A549 (cell line): Measurements from ENCODE around the gene RAPGEF2. TPM values are rescaled to one million over a fixed set of nuclear protein-coding genes. Genes with fewer than 3 reads are reported as not detected.

Source experiments
- ATAC-seq, 2 experiments: fragments of 200-7000 bp in 1 of 2; fragments of >200 bp in 1 of 2; cut with Nextera tagmentation in 1 of 2; cut with Tn5 transposase in 1 of 2; 3 replicates each; pipeline versions ENCODE4 v1.8.0 to v1.9.1; 2018 to 2020; ENCODE audit warnings: mild to moderate bottlenecking in 1 of 2, moderate library complexity in 1 of 2
- CTCF ChIA-PET: fragments of 300-600 bp; sonication (Branson Sonifier 250); formaldehyde crosslinking; extraction: SDS; loops from one replicate; lab custom pipeline; 2021; ENCODE audit warnings: antibody characterized with exemption, inconsistent platforms; lab: Yijun Ruan, JAX
- POLR2A ChIA-PET: fragments of 350-600 bp; formaldehyde crosslinking; extraction: SDS; loops from one replicate; lab custom pipeline; 2021; ENCODE audit warnings: antibody characterized with exemption, inconsistent platforms; lab: Yijun Ruan, JAX
- DNase-seq, 2 experiments: peaks; one replicate each; pipeline versions ENCODE4 v3.0.0 to v3.0.0-alpha.2; 2011 to 2016; ENCODE audit warnings: low read depth in 1 of 2, low spot score in 1 of 2
- FAIRE-seq: peaks from 2 replicates; lab custom pipeline; 2011; peaks lifted over from hg19 to GRCh38; lab: Jason Lieb, UNC
- H3K27ac ChIP-seq, 2 experiments: fragments of >200 bp; sonication (Bioruptor Twin); formaldehyde crosslinking; 3 replicates each; pipeline ENCODE4 v1.5.1; 2016 to 2017
- H3K4me1 ChIP-seq: fragments of >200 bp; sonication (Bioruptor Twin); formaldehyde crosslinking; 3 replicates; pipeline ENCODE4 v1.6.1; 2016
- H3K4me2 ChIP-seq: fragments of >200 bp; sonication (Bioruptor Twin); formaldehyde crosslinking; 3 replicates; pipeline ENCODE4 v1.6.1; 2016
- H3K4me3 ChIP-seq: fragments of >200 bp; sonication (Bioruptor Twin); formaldehyde crosslinking; 3 replicates; pipeline ENCODE4 v1.5.1; 2016
- H3K9me3 ChIP-seq: fragments of >200 bp; sonication (Bioruptor Twin); formaldehyde crosslinking; 3 replicates; pipeline ENCODE4 v1.6.1; 2016
- ATOH8 ChIP-seq: fragments of 250-450 bp; sonication (Bioruptor Pico); IDR thresholded peaks from 2 replicates; pipeline ENCODE4 v1.5.0; 2020; ENCODE audit warnings: low read depth, mild to moderate bottlenecking, moderate library complexity
- BCL3 ChIP-seq: fragments of >200 bp; sonication (Bioruptor Twin); formaldehyde crosslinking; IDR thresholded peaks from 3 replicates; pipeline ENCODE4 v1.6.1; 2016
- E2F6 ChIP-seq: IDR thresholded peaks from 2 replicates; pipeline ENCODE4 v1.6.1; 2012; ENCODE audit warnings: low read depth, borderline replicate concordance
- HOXB13 ChIP-seq: fragments of 250-450 bp; sonication (Bioruptor Pico); IDR thresholded peaks from 2 replicates; pipeline ENCODE4 v1.5.0; 2020; ENCODE audit warnings: low read depth, mild to moderate bottlenecking, moderate library complexity
- HOXB5 ChIP-seq: fragments of 250-450 bp; sonication (Bioruptor Pico); IDR thresholded peaks from 2 replicates; pipeline ENCODE4 v1.5.0; 2020; ENCODE audit warnings: mild to moderate bottlenecking, moderate library complexity
- JUN ChIP-seq, 2 experiments: fragments of >200 bp; sonication (Bioruptor Twin); formaldehyde crosslinking; IDR thresholded peaks; 2 replicates in 1 of 2; 3 replicates in 1 of 2; pipeline ENCODE4 v1.6.1; 2016 to 2017
- MAFK ChIP-seq: fragments of 450-650 bp; IDR thresholded peaks from 2 replicates; pipeline ENCODE4 v1.6.1; 2014; ENCODE audit not compliant: partially characterized antibody
- MAX ChIP-seq: IDR thresholded peaks from 2 replicates; pipeline ENCODE4 v1.6.1; 2012
- NPAS2 ChIP-seq: fragments of 250-450 bp; sonication (Bioruptor Pico); IDR thresholded peaks from 2 replicates; pipeline ENCODE4 v1.8.0; 2022; ENCODE audit warnings: mild to moderate bottlenecking, moderate library complexity, borderline replicate concordance
- NR3C1 ChIP-seq: fragments of >200 bp; sonication (Bioruptor Twin); formaldehyde crosslinking; IDR thresholded peaks from 3 replicates; pipeline ENCODE4 v1.6.1; 2017
- PHF8 ChIP-seq: fragments of 200-600 bp; sonication (generic); IDR thresholded peaks from 2 replicates; pipeline ENCODE4 v1.6.1; 2016; ENCODE audit warnings: low read depth, mild to moderate bottlenecking, antibody characterized with exemption, moderate library complexity, borderline replicate concordance
- POLR2AphosphoS2 ChIP-seq: conservative IDR thresholded peaks from 2 replicates; pipeline ENCODE4 v1.6.1; 2012; ENCODE audit warnings: low read length, improper control_type of control experiment, inconsistent platforms
- SMC3 ChIP-seq: fragments of >200 bp; sonication (Bioruptor Twin); formaldehyde crosslinking; IDR thresholded peaks from 3 replicates; pipeline ENCODE4 v1.6.1; 2018; ENCODE audit warnings: inconsistent platforms
- TP53 ChIP-seq: fragments of 250-450 bp; sonication (Bioruptor Pico); IDR thresholded peaks from 2 replicates; pipeline ENCODE4 v1.5.0; 2021; ENCODE audit warnings: mild to moderate bottlenecking, moderate library complexity
- ZSCAN20 ChIP-seq: fragments of 250-450 bp; sonication (Bioruptor Pico); IDR thresholded peaks from 2 replicates; pipeline ENCODE4 v1.8.0; 2022; ENCODE audit warnings: mild to moderate bottlenecking, moderate library complexity
- WGBS: methylation state at CpG from one replicate; pipeline ENCODE4 v1.1.6; 2017; ENCODE audit errors: missing lambda C conversion rate; 5-methylcytosine and 5-hydroxymethylcytosine counted together
- polyA plus RNA-seq, 4 experiments: library from polyadenylated mRNA; depleted of rRNA in 3 of 4; stranded (reverse); fragments of >200 nt; fragmentation: RNase III in 1 of 4; extraction: RNeasy Plus Mini Kit Qiagen cat#74134 plus additional on column Dnase treatment in 1 of 4; gene quantifications; 2 replicates in 3 of 4; 3 replicates in 1 of 4; pipeline ENCODE4 v1.2.3, GENCODE V29; 2011 to 2017

The RAPGEF2 gene
- polyA plus RNA-seq, 2 of the 4 experiments (the other 2 are of a cell fraction) = 10.7 to 31.8 TPM

- Histone ChIP-seq H3K4me2 (no peak overlapping the region), H3K27ac (no peak overlapping the region), H3K4me3 (no peak overlapping the region), H3K9me3 (no peaks in the 10 kb centered on the region), H3K4me1 (no peaks in the 10 kb centered on the region)
- TF ChIP-seq TP53 (CRISPR knock-in tag) (no peak), E2F6 (no peak), PHF8 (no peak), NPAS2 (CRISPR knock-in tag) (no peak), POLR2AphosphoS2 (no peak), JUN (IDR thresholded peaks at IDR 0.05) (no peak), MAFK (no peak)
- WGBS = 90% methylated on average over 7 of the region's 7 CpGs
- DNase-seq (no peak), ATAC-seq (no peak), FAIRE-seq (no peak)
- ChIA-PET CTCF (interaction anchor here (0.6 to 3.7 kb wide), 2 partner anchors 10 to 374 kb away, joined by 3 to 17 read pairs; no protein-coding TSS in a partner anchor), POLR2A (no interaction called here)
Observed at GRCh38 chr4:159212675-159213293, 109.9 kb downstream of the RAPGEF2 start.

GRCh38 chr4:159216834-159217233 lies 114.0 kb downstream of the RAPGEF2 start:
- Histone ChIP-seq H3K4me1 (no peaks in the 10 kb centered on the region), H3K9me3 (no peaks in the 10 kb centered on the region), H3K4me3 (no peak overlapping the region), H3K27ac (no peak overlapping the region), H3K4me2 (no peak overlapping the region)
- 92% methylated on average over 5 of the region's 5 CpGs for WGBS
- CTCF ChIA-PET = interaction anchor here (0.8 kb wide), 1 partner anchor 27 kb away, joined by 4 read pairs; no protein-coding TSS in a partner anchor
- ATAC-seq (no peak), DNase-seq (no peak), FAIRE-seq (no peak)
- TF ChIP-seq BCL3 = no peak
- TF ChIP-seq HOXB13 = no peak
- TF ChIP-seq ATOH8 (CRISPR knock-in tag) = no peak
- TF ChIP-seq NR3C1 = no peak
- no peak for TF ChIP-seq HOXB5
- TF ChIP-seq PHF8 = no peak
- POLR2A ChIA-PET = no interaction called here

GRCh38 chr4:159219862-159220261 lies 117.0 kb downstream of the RAPGEF2 start:
- DNase-seq = no peak
- FAIRE-seq = no peak
- ATAC-seq = no peak
- CTCF ChIA-PET = interaction anchor here (1.2 kb wide), 1 partner anchor 16 kb away, joined by 3 read pairs; no protein-coding TSS in a partner anchor
- no peaks in the 10 kb centered on the region for H3K9me3 ChIP-seq
- H3K4me3 ChIP-seq = no peak overlapping the region
- WGBS = 87% methylated on average over 1 of the region's 1 CpG
- H3K27ac ChIP-seq = no peak overlapping the region
- POLR2A ChIA-PET = no interaction called here
- no peak for TF ChIP-seq MAX
- no peak for TF ChIP-seq E2F6
- TF ChIP-seq ZSCAN20 (CRISPR knock-in tag) = no peak
- TF ChIP-seq HOXB5 = no peak
- no peak for TF ChIP-seq NR3C1
- TF ChIP-seq BCL3 = no peak
- TF ChIP-seq SMC3 = no peak
- no peak overlapping the region for H3K4me2 ChIP-seq
- no peaks in the 10 kb centered on the region for H3K4me1 ChIP-seq
